ENCODE measurements around the gene SRD5A3. TPM values are rescaled to one million over a fixed set of nuclear protein-coding genes. Genes with fewer than 3 reads are reported as not detected.

SRD5A3 gene
- total RNA-seq, 6 donors from 2014 or later = 7.2 to 21.4 (median 13.0) TPM

- H3K27ac ChIP-seq = peak overlapping the region in 1 of 4 donors; percentile 33
- WGBS, 2 donors = 73 to 78% methylated on average over 3 of the region's 3 CpGs
- H3K4me1 ChIP-seq = peaks cover 0 to 5% (median 2%) of the 10 kb centered on the region in 4 donors
- no peaks in the 10 kb centered on the region for H3K36me3 ChIP-seq
- H3K9me3 ChIP-seq = no peaks in the 10 kb centered on the region
- peak in 1 of 2 donors; percentile 48 for ATAC-seq (ENCODE audit: low FRiP score in 2 of 2)
- H3K4me3 ChIP-seq = no peak overlapping the region
- H3K27me3 ChIP-seq = no peaks in the 10 kb centered on the region
- no peak for DNase-seq
- no peak for TF ChIP-seq CTCF (IDR thresholded peaks at IDR 0.05)
- TF ChIP-seq EP300 (IDR thresholded peaks at IDR 0.05) = no peak
- TF ChIP-seq POLR2AphosphoS5 (IDR thresholded peaks at IDR 0.05) = no peak
- TF ChIP-seq POLR2A (IDR thresholded peaks at IDR 0.05) = no peak
These were observed 39.2 kb downstream of the SRD5A3 start for GRCh38 chr4:55385201-55385649.

- Histone ChIP-seq H3K27me3 (no peaks in the 10 kb centered on the region), H3K4me3 (no peak overlapping the region), H3K36me3 (no peaks in the 10 kb centered on the region), H3K27ac (no peak overlapping the region), H3K4me1 (peaks cover 0 to 5% (median 2%) of the 10 kb centered on the region in 4 donors), H3K9me3 (no peaks in the 10 kb centered on the region)
- ATAC-seq (ENCODE audit: low FRiP score in 2 of 2) = peak; percentile 29 to 52
- no peak for DNase-seq
- TF ChIP-seq POLR2A (IDR thresholded peaks at IDR 0.05) (no peak), CTCF (IDR thresholded peaks at IDR 0.05) (no peak), EP300 (IDR thresholded peaks at IDR 0.05) (no peak), POLR2AphosphoS5 (IDR thresholded peaks at IDR 0.05) (no peak)
These were observed 40.0 kb downstream of the SRD5A3 start for GRCh38 chr4:55386073-55386472.

GRCh38 chr4:55386840-55387239, 40.8 kb downstream of the SRD5A3 start:
- Histone ChIP-seq H3K9me3 (no peaks in the 10 kb centered on the region), H3K27ac (no peak overlapping the region), H3K4me3 (no peak overlapping the region), H3K27me3 (no peaks in the 10 kb centered on the region), H3K36me3 (no peaks in the 10 kb centered on the region), H3K4me1 (peaks cover 0 to 4% (median 0%) of the 10 kb centered on the region in 4 donors)
- 93 to 95% methylated on average over 2 of the region's 2 CpGs for WGBS, 2 donors
- TF ChIP-seq EP300 (IDR thresholded peaks at IDR 0.05) = no peak
- no peak for TF ChIP-seq CTCF (IDR thresholded peaks at IDR 0.05)
- TF ChIP-seq POLR2AphosphoS5 (IDR thresholded peaks at IDR 0.05) = no peak
- TF ChIP-seq POLR2A (IDR thresholded peaks at IDR 0.05) = no peak
- DNase-seq = no peak
- ATAC-seq (ENCODE audit: low FRiP score in 2 of 2) = no peak

- 94 to 96% methylated on average over 4 of the region's 4 CpGs for WGBS, 2 donors
- H3K4me3 ChIP-seq = no peak overlapping the region
- no peak overlapping the region for H3K27ac ChIP-seq
- H3K9me3 ChIP-seq = no peaks in the 10 kb centered on the region
- H3K4me1 ChIP-seq = peaks cover 0 to 21% (median 10%) of the 10 kb centered on the region in 4 donors
- no peak for DNase-seq
- no peaks in the 10 kb centered on the region for H3K27me3 ChIP-seq
- TF ChIP-seq CTCF (IDR thresholded peaks at IDR 0.05) (no peak), POLR2AphosphoS5 (IDR thresholded peaks at IDR 0.05) (no peak), EP300 (IDR thresholded peaks at IDR 0.05) (no peak), POLR2A (IDR thresholded peaks at IDR 0.05) (no peak)
- no peaks in the 10 kb centered on the region for H3K36me3 ChIP-seq
- ATAC-seq (ENCODE audit: low FRiP score in 2 of 2) = no peak
These were observed 47.6 kb downstream of the SRD5A3 start for GRCh38 chr4:55393461-55394320.
